IPS-NIHi11 (cell line): ENCODE data around the gene CLDN1.

ENCODE experiments used
- DNase-seq: peaks from one replicate; pipeline ENCODE4 v3.0.0; 2012; ENCODE audit warnings: mixed read lengths, low spot score

The CLDN1 gene

GRCh38 chr3:190330936-190331734 lies 8.9 kb upstream of the CLDN1 start:
- DNase-seq: no peak

- no peak for DNase-seq
Observed at GRCh38 chr3:190326930-190327329, 4.7 kb upstream of the CLDN1 start.

- DNase-seq: no peak
Observed at GRCh38 chr3:190326361-190326760, 4.1 kb upstream of the CLDN1 start.

- no peak for DNase-seq
Observed at GRCh38 chr3:190325923-190326322, 3.7 kb upstream of the CLDN1 start.

- no peak for DNase-seq
Observed at GRCh38 chr3:190323246-190323626, 990 bp upstream of the CLDN1 start.

- no peak for DNase-seq
Observed at GRCh38 chr3:190322604-190323245, 479 bp upstream of the CLDN1 start.

- DNase-seq: no peak
Observed at GRCh38 chr3:190320594-190321362, 1.5 kb downstream of the CLDN1 start.

GRCh38 chr3:190319660-190320059 lies 2.6 kb downstream of the CLDN1 start:
- DNase-seq: no peak

- no peak for DNase-seq
Observed at GRCh38 chr3:190318666-190319065, 3.6 kb downstream of the CLDN1 start.

GRCh38 chr3:190314741-190315140 lies 7.5 kb downstream of the CLDN1 start:
- no peak for DNase-seq

- no peak for DNase-seq
Observed at GRCh38 chr3:190309414-190309813, 12.8 kb downstream of the CLDN1 start.

GRCh38 chr3:190308154-190308553 lies 14.1 kb downstream of the CLDN1 start:
- DNase-seq: no peak

- no peak for DNase-seq
Observed at GRCh38 chr3:190307164-190307545, 15.1 kb downstream of the CLDN1 start.

GRCh38 chr3:190306513-190307163 lies 15.6 kb downstream of the CLDN1 start:
- no peak for DNase-seq

- DNase-seq: no peak
Observed at GRCh38 chr3:190306026-190306425, 16.2 kb downstream of the CLDN1 start.

GRCh38 chr3:190305406-190305805 lies 16.8 kb downstream of the CLDN1 start:
- DNase-seq: no peak

- no peak for DNase-seq
Observed at GRCh38 chr3:190303884-190304283, 18.4 kb downstream of the CLDN1 start.

- no peak for DNase-seq
Observed at GRCh38 chr3:190302212-190302867, 19.9 kb downstream of the CLDN1 start.

- DNase-seq: no peak
Observed at GRCh38 chr3:190301591-190301990, 20.7 kb downstream of the CLDN1 start.

GRCh38 chr3:190299969-190300368 lies 22.3 kb downstream of the CLDN1 start:
- no peak for DNase-seq

GRCh38 chr3:190294030-190294429 lies 28.2 kb downstream of the CLDN1 start:
- DNase-seq: no peak

GRCh38 chr3:190293621-190294020 lies 28.6 kb downstream of the CLDN1 start:
- no peak for DNase-seq
